ENCODE results near the gene USO1.

GRCh38 chr4:75843596-75843995 lies 119.2 kb downstream of the USO1 start:
- TF ChIP-seq CTCF (IDR thresholded peaks at IDR 0.05) = no peak
- TF ChIP-seq EP300 (IDR thresholded peaks at IDR 0.05) = no peak
- no peak for TF ChIP-seq POLR2A (IDR thresholded peaks at IDR 0.05; ENCODE audit: low read depth)
